DMS153 treated with DMSO at 0.1 percent for 48 hours (cell line): ENCODE data around the gene FARP1.

Experiments used
- DNase-seq: peaks from one replicate; lab custom pipeline; 2025; ENCODE audit not compliant: unreplicated experiment; lab: John Stamatoyannopoulos, UW

FARP1 gene

GRCh38 chr13:98413796-98414195, 270.9 kb downstream of the FARP1 start:
- DNase-seq: no peak

- no peak for DNase-seq
Measured at GRCh38 chr13:98415326-98416070, 272.6 kb downstream of the FARP1 start.

GRCh38 chr13:98416408-98416807, 273.5 kb downstream of the FARP1 start:
- peak; percentile 88 for DNase-seq

DNA sequence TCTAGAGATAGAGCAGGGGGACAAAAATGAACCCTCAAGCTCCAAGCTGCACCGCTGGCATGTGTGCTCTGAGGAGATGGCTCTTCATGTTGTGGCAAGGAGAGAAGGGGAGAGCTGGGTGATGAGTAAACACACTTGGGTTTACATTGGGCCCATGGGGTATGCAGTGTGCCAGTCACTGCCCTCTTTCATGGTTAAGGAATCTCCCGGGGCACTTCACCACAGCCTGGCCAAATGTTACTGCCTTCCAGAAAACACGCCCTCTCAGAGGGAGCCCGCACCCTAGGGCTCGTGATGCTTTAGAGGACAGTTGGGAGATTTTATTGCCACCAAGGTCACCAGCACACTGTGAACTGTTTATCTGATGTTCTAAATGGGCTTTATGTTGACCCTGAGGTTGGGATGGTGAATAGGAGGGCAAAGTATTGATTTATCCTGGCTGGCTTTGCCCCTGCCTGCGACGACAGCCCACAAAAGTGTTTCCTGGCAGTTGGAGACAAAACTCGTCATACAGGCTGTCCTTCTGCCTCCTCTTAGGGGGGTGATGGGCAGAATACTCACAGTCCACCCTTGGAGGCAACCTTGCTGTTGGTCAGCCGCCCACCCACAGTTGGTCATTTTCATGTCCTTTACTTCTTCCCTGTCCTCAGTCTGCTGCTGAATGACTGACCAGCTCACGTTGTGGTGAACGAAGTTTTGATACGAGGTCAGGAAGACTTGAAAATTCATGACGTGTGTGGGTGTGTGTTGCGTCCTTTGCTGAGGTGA, 277.1 kb downstream of the FARP1 start:
- no peak for DNase-seq

GRCh38 chr13:98420554-98421175, 277.8 kb downstream of the FARP1 start:
- DNase-seq: no peak

GRCh38 chr13:98422046-98422445, 279.2 kb downstream of the FARP1 start:
- DNase-seq: no peak

DNA sequence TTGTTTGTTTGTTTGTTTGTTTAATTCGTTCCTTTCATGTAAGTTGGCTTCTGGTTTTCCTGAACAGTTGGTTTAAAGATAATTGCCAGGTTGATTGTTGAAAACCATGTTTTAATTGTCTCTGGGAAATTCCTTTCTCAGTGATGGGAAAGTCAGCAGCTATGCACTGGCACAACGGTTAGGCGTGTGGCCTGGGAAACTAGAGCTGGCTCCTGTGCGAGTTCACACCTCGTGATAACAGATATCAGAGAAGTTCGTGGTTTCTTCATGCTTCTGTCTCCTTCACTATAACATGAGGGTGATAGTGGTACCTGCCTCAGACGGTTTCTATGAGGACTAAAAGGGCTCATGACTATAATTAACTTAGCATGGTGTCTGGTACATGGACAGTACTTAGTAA, 280.5 kb downstream of the FARP1 start:
- no peak for DNase-seq

GRCh38 chr13:98427331-98427995, 284.6 kb downstream of the FARP1 start:
- no peak for DNase-seq

DNA sequence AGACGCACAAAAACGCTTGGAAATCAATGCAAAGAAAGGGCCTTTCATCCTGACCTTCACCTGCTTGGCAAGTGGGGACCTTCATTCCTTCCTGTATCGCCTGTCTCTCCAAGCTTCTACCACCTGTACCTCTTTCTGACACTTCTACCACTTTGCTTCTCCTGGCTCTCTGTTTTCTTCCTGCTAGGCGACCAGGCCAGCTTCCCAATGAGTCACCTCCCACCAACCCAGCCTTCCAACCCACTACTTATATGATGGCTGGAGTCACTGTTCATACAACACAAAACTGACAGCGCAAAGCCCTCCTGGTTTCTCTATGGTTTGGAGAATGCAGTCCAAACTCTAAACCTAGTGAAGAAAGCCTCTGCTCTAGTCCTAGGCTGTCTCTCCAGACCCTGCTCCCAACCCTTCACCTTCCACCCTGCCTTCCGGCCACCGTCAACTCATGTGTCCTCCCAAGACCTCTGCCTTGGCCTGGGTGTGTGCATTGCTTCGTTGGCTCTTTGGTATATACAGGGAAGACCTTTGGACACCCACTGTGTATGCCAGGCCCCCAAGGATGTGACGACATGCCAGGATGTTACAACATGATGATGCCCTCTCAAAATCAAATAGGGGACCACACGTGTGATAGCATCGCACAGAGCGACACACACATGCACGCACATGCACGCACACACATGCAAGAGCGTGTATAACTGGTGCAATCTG, 285.5 kb downstream of the FARP1 start:
- DNase-seq: no peak

GRCh38 chr13:98429081-98429480, 286.2 kb downstream of the FARP1 start:
- DNase-seq: no peak

GRCh38 chr13:98429531-98429930, 286.6 kb downstream of the FARP1 start:
- no peak for DNase-seq

GRCh38 chr13:98429977-98430736, 287.3 kb downstream of the FARP1 start:
- no peak for DNase-seq

- DNase-seq: no peak
Measured at GRCh38 chr13:98432638-98433037, 289.7 kb downstream of the FARP1 start.

DNA sequence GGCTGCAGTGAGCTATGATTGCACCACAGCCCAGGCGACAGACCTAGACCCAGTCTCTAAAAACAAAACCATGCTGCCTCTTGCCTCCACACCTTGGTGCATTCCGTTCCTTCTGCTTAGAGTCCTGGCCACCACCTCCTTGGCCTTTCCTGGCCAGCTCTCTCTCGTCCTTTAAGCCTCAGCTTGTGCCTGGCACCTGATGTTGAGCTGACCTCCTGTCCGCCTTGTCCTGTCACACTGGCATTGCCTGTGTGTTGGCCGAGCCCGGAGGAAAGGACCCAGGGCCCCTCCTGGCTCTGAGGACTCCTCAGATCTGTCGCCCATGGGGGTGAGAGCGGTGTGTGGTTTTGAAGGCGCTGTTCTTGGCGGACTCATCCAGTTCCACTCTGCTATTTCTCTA, 290.8 kb downstream of the FARP1 start:
- DNase-seq: no peak

DNA sequence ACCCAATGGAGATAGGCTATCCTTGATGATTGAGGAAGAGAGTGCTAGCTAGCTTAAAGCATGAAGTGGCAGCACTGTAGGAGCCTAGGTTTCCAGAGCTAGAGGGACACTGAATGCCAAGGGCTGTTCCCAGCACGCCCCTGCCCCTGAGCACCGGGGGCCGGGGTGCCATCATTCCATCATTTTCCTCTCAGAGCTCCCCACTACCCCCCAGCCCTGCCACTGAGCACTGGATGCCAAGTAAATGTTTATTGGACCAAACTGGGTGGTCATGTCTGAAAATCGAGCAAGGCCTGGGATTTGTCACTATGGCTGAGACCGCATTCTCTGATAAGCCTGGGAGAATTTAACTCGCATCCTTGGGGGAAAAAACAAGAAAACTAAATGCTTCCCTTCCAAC, 291.2 kb downstream of the FARP1 start:
- no peak for DNase-seq

DNA sequence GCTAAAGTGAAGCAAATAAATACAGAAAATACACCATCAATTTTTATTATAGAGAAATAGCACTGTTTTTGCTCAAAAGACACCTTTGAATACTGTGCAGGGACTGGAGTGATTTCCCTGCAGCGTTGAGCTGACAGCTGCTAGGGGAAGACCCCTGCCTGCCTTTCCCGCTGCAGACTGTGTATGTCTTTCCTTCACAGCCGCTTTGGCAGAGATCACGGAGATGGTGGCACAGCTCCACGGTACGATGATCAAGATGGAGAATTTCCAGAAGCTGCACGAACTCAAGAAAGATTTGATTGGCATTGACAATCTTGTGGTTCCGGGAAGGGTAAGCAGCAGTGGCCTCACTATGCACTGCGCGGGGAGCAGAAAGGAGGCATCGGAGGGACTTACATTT, 292.5 kb downstream of the FARP1 start:
- no peak for DNase-seq

- DNase-seq: no peak
Measured at GRCh38 chr13:98436233-98436910, 293.5 kb downstream of the FARP1 start.

DNA sequence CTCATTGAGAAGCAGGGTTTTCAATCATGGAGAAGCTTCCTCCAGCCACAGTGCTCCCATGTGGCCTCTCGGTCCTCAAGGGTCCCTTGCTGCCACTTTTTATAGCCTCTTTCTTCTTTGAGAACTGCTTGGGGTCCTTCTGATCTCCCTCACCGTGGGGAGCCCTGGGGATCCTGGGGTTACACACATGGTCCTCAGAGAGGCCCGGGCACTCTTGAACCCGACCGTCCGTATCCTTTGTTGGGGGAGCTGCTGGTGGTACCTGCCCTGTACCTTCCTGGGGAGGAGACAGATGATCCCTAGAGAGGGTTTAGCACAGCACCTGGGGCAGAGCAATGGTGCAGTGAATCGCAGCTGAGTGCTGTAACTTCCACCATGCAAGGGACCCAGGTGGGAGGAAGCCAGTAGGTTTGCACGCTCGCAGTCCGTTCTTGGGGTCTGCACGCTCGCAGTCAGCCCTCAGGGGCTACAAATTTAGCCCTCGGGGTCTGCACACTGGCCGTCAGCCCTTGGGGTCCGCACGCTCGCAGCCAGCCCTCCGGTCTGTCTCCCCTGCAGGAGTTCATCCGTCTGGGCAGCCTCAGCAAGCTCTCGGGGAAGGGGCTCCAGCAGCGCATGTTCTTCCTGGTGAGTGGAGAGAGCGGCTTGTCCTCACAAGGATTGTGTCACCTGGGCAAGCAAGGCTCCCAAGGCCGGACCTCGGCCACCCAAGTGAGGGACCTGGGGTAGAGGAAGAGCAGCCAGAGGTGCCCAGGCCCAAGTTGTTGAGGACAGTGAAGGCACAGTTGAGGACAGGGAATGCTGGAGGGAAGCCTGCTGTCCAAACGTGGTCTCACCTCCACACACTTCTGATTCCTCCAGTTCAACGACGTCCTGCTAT, 295.6 kb downstream of the FARP1 start:
- no peak for DNase-seq
